ENCODE measurements around the gene PPP2R5E.
"Not testable (repeated sequence)": the region's sequence is repeated elsewhere in the genome, so short reads cannot be mapped to it uniquely, and the experiment has no call there.

Gene PPP2R5E

GRCh38 chr14:63543000-63543825, at the start of gene PPP2R5E:
Gene PPP2R5E, minus strand, starts transcription at chr14:63543377. Its CDS starts 3,692 bp downstream, at chr14:63539685.
- peak; percentile 93 for DNase-seq

GRCh38 chr14:63583046-63583445, 39.9 kb upstream of the PPP2R5E start:
- not testable (repeated sequence) for DNase-seq

- no peak for DNase-seq
These were observed 38.3 kb upstream of the PPP2R5E start for GRCh38 chr14:63581491-63581890.

GRCh38 chr14:63578300-63578699, 35.1 kb upstream of the PPP2R5E start:
- no peak for DNase-seq

GRCh38 chr14:63573581-63573980, 30.4 kb upstream of the PPP2R5E start:
- no peak for DNase-seq

GRCh38 chr14:63565448-63565847, 22.3 kb upstream of the PPP2R5E start:
- DNase-seq, result no peak

- DNase-seq, result no peak
These were observed 21.1 kb upstream of the PPP2R5E start for GRCh38 chr14:63564318-63564717.

- DNase-seq, result no peak
These were observed 20.3 kb upstream of the PPP2R5E start for GRCh38 chr14:63563370-63564026.

- no peak for DNase-seq
These were observed 19.2 kb upstream of the PPP2R5E start for GRCh38 chr14:63562405-63562804.

- no peak for DNase-seq
These were observed 12.4 kb upstream of the PPP2R5E start for GRCh38 chr14:63555572-63555971.

- no peak for DNase-seq
These were observed 8.2 kb upstream of the PPP2R5E start for GRCh38 chr14:63551332-63551731.

GRCh38 chr14:63547798-63548335, 4.7 kb upstream of the PPP2R5E start:
- DNase-seq, result no peak

- no peak for DNase-seq
These were observed 2.3 kb upstream of the PPP2R5E start for GRCh38 chr14:63545431-63545830.

- no peak for DNase-seq
These were observed 1.6 kb upstream of the PPP2R5E start for GRCh38 chr14:63544591-63545299.

- no peak for DNase-seq
These were observed 739 bp upstream of the PPP2R5E start for GRCh38 chr14:63543826-63544406.

- no peak for DNase-seq
These were observed 762 bp downstream of the PPP2R5E start for GRCh38 chr14:63542231-63542999.

GRCh38 chr14:63535918-63536317, 7.3 kb downstream of the PPP2R5E start:
- DNase-seq, result no peak

- no peak for DNase-seq
These were observed 9.7 kb downstream of the PPP2R5E start for GRCh38 chr14:63533474-63533873.

GRCh38 chr14:63524537-63525155, 18.5 kb downstream of the PPP2R5E start:
- no peak for DNase-seq

GRCh38 chr14:63523735-63524426, 19.3 kb downstream of the PPP2R5E start:
- DNase-seq, result no peak

- not testable (repeated sequence) for DNase-seq
These were observed 20.7 kb downstream of the PPP2R5E start for GRCh38 chr14:63522511-63522910.

Measured in NCI-H774 (cell line).